ENCODE results near the gene MAP4K5. TPM values are rescaled to one million over a fixed set of nuclear protein-coding genes. Genes with fewer than 3 reads are reported as not detected.

Gene MAP4K5
- polyA plus RNA-seq, 2 donors, result 15.4 to 20.3 TPM

DNA sequence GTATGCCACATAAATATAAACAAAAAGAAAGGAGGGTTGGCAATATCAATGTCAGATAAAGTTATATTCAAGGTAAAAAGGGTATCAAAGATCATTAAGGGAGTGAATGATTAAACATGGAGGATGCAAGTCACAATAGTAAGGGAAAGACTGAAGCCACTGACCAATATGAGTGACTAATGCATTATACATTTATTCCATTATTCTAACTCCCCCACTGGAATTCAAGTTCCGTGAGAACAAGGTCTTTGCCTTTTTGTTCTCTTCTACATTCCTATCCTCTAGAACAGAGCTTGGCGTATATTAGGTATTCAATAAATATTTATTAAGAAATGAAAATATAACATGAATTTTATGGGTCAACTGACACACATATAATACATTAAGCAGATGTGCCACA, 30.7 kb downstream of the MAP4K5 start:
- Histone ChIP-seq H3K4me3 (ENCODE audit: low read depth in 1 of 2, low read length in 2 of 2) (no peak overlapping the region), H3K27ac (ENCODE audit: low read depth in 2 of 2, low read length in 1 of 2) (no peak overlapping the region), H3K4me1 (ENCODE audit: control insufficient read depth in 2 of 2, insufficient read depth in 2 of 2, low read length in 1 of 2) (no peaks in the 10 kb centered on the region), H3K27me3 (ENCODE audit: control insufficient read depth in 1 of 2, insufficient read depth in 2 of 2, low read length in 2 of 2) (no peaks in the 10 kb centered on the region), H3K9me3 (ENCODE audit: control insufficient read depth in 2 of 2, insufficient read depth in 1 of 2, low read depth in 1 of 2, low read length in 1 of 2) (no peaks in the 10 kb centered on the region), H3K36me3 (ENCODE audit: control insufficient read depth in 2 of 2, insufficient read depth in 2 of 2, low read length in 1 of 2) (no peaks in the 10 kb centered on the region)
- 85 to 98% methylated on average over 2 of the region's 2 CpGs for WGBS, 2 donors

DNA sequence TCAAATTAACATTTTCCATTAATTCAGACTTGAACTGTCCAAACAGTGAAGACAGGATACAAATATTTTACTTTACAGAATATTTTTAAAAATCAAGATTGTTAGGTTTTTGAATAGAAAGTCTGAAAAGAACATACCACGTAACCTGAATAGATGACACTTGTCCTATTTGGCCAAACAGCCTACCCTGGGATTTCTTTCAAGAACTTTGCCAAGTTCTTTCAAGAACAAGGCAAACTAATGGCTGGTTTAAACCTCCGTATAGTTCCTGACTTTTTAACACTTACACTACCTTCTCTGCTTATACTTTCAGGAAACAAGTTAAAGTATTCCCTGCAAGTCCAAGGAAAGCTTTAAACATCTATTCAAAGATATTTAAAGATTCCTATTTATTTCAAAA, 35.0 kb downstream of the MAP4K5 start:
- no peaks in the 10 kb centered on the region for H3K36me3 ChIP-seq (ENCODE audit: control insufficient read depth in 2 of 2, insufficient read depth in 2 of 2, low read length in 1 of 2)
- H3K4me1 ChIP-seq (ENCODE audit: control insufficient read depth in 2 of 2, insufficient read depth in 2 of 2, low read length in 1 of 2), result no peaks in the 10 kb centered on the region
- no peaks in the 10 kb centered on the region for H3K27me3 ChIP-seq (ENCODE audit: control insufficient read depth in 1 of 2, insufficient read depth in 2 of 2, low read length in 2 of 2)
- H3K27ac ChIP-seq (ENCODE audit: low read depth in 2 of 2, low read length in 1 of 2), result no peak overlapping the region
- WGBS, 2 donors, result 41 to 45% methylated on average over 2 of the region's 2 CpGs
- no peak overlapping the region for H3K4me3 ChIP-seq (ENCODE audit: low read depth in 1 of 2, low read length in 2 of 2)
- H3K9me3 ChIP-seq (ENCODE audit: control insufficient read depth in 2 of 2, insufficient read depth in 1 of 2, low read depth in 1 of 2, low read length in 1 of 2), result no peaks in the 10 kb centered on the region

DNA sequence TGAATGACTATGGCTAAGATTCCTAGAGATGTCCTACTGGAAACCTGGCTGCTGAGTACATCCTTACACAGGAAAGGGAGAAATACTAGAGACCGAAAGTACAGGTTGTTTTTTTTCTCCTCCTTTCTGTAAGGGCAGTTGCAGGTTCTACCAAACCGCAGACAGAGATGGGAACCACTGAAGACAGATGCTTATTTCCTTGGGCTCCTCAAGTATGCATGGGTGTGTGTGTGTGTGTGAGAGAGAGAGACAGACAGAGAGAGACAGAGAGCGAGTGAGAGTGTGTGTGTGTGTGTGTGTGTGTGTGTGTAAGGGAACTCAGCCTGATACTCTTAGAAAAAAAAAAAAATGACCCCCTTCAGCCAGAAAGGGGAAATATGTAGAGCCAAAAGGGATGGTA, 42.5 kb downstream of the MAP4K5 start:
- Histone ChIP-seq H3K4me1 (ENCODE audit: control insufficient read depth in 2 of 2, insufficient read depth in 2 of 2, low read length in 1 of 2) (no peaks in the 10 kb centered on the region), H3K27me3 (ENCODE audit: control insufficient read depth in 1 of 2, insufficient read depth in 2 of 2, low read length in 2 of 2) (no peaks in the 10 kb centered on the region), H3K4me3 (ENCODE audit: low read depth in 1 of 2, low read length in 2 of 2) (no peak overlapping the region), H3K9me3 (ENCODE audit: control insufficient read depth in 2 of 2, insufficient read depth in 1 of 2, low read depth in 1 of 2, low read length in 1 of 2) (no peaks in the 10 kb centered on the region), H3K27ac (ENCODE audit: low read depth in 2 of 2, low read length in 1 of 2) (no peak overlapping the region), H3K36me3 (ENCODE audit: control insufficient read depth in 2 of 2, insufficient read depth in 2 of 2, low read length in 1 of 2) (peaks cover 0 to 2% of the 10 kb centered on the region in 2 donors)
- WGBS, 2 donors, result 92 to 97% methylated on average over 3 of the region's 3 CpGs

DNA sequence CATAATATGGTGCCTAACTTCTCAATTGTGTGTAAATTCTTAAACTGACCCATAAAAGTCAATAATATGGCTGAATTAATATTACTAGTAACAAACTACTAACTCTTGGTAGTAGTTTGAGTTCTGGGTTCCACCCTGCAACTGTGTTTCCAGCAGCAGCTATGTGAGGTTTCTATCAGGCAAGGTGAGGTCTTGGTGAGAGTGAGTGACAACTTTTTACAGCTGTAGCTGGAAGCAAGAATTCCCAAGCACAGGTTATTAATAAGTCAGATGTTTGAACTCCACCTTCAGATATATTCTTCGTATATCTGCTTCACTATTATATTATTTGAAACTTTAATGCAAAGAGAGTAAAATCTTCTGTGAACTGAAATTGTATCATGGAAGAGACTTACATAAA, 43.8 kb downstream of the MAP4K5 start:
- no peaks in the 10 kb centered on the region for H3K27me3 ChIP-seq (ENCODE audit: control insufficient read depth in 1 of 2, insufficient read depth in 2 of 2, low read length in 2 of 2)
- H3K27ac ChIP-seq (ENCODE audit: low read depth in 2 of 2, low read length in 1 of 2), result no peak overlapping the region
- 81 to 93% methylated on average over 1 of the region's 1 CpG for WGBS, 2 donors
- peaks cover 0 to 2% of the 10 kb centered on the region in 2 donors for H3K36me3 ChIP-seq (ENCODE audit: control insufficient read depth in 2 of 2, insufficient read depth in 2 of 2, low read length in 1 of 2)
- no peaks in the 10 kb centered on the region for H3K4me1 ChIP-seq (ENCODE audit: control insufficient read depth in 2 of 2, insufficient read depth in 2 of 2, low read length in 1 of 2)
- no peak overlapping the region for H3K4me3 ChIP-seq (ENCODE audit: low read depth in 1 of 2, low read length in 2 of 2)
- H3K9me3 ChIP-seq (ENCODE audit: control insufficient read depth in 2 of 2, insufficient read depth in 1 of 2, low read depth in 1 of 2, low read length in 1 of 2), result no peaks in the 10 kb centered on the region

DNA sequence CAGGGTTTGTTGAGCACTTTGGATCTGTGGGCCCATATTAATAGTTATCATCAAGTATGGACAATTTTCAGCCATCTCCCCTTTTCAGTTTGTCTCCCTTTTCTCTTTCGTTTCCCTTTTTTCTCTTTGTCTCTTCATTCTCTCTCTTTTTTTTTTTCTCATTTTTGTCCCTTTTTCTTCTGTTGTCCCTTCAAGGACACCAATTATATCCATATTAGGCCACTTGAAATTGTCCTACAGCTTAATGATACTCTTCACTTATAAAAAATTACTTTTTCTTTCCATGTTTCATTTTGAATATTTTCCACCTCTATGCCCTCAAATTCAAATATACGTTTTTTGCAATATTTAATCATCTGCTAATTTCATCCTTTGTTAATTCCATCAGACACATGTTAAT, 53.3 kb downstream of the MAP4K5 start:
- Histone ChIP-seq H3K9me3 (ENCODE audit: control insufficient read depth in 2 of 2, insufficient read depth in 1 of 2, low read depth in 1 of 2, low read length in 1 of 2) (no peaks in the 10 kb centered on the region), H3K27ac (ENCODE audit: low read depth in 2 of 2, low read length in 1 of 2) (no peak overlapping the region), H3K27me3 (ENCODE audit: control insufficient read depth in 1 of 2, insufficient read depth in 2 of 2, low read length in 2 of 2) (no peaks in the 10 kb centered on the region), H3K36me3 (ENCODE audit: control insufficient read depth in 2 of 2, insufficient read depth in 2 of 2, low read length in 1 of 2) (peaks cover 1 to 2% of the 10 kb centered on the region in 2 donors), H3K4me1 (ENCODE audit: control insufficient read depth in 2 of 2, insufficient read depth in 2 of 2, low read length in 1 of 2) (no peaks in the 10 kb centered on the region), H3K4me3 (ENCODE audit: low read depth in 1 of 2, low read length in 2 of 2) (no peak overlapping the region)
- 92% methylated on average over 2 of the region's 2 CpGs for WGBS, 2 donors

DNA sequence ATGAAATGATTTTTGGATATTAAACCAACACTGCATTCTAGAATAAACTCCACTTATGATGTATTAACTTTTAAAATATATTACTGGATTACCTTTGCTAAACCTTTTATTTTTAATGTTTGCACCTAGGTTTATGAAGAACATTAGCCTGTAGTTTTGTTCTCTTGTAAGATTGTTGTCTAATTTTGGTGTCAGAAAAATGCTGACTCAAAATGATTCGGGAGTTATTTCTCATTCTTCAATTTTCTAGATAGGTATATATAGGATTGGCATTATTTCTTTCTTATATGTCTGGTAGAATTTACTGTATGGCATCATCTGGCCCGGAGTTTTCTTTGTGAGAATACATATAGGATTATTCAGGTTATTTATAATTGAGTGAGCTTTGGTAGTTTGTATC, 54.6 kb downstream of the MAP4K5 start:
- H3K27me3 ChIP-seq (ENCODE audit: control insufficient read depth in 1 of 2, insufficient read depth in 2 of 2, low read length in 2 of 2), result no peaks in the 10 kb centered on the region
- no peaks in the 10 kb centered on the region for H3K9me3 ChIP-seq (ENCODE audit: control insufficient read depth in 2 of 2, insufficient read depth in 1 of 2, low read depth in 1 of 2, low read length in 1 of 2)
- H3K4me3 ChIP-seq (ENCODE audit: low read depth in 1 of 2, low read length in 2 of 2), result no peak overlapping the region
- H3K36me3 ChIP-seq (ENCODE audit: control insufficient read depth in 2 of 2, insufficient read depth in 2 of 2, low read length in 1 of 2), result peaks cover 2% of the 10 kb centered on the region in 2 donors
- 93 to 95% methylated on average over 2 of the region's 2 CpGs for WGBS, 2 donors
- H3K27ac ChIP-seq (ENCODE audit: low read depth in 2 of 2, low read length in 1 of 2), result no peak overlapping the region
- no peaks in the 10 kb centered on the region for H3K4me1 ChIP-seq (ENCODE audit: control insufficient read depth in 2 of 2, insufficient read depth in 2 of 2, low read length in 1 of 2)

DNA sequence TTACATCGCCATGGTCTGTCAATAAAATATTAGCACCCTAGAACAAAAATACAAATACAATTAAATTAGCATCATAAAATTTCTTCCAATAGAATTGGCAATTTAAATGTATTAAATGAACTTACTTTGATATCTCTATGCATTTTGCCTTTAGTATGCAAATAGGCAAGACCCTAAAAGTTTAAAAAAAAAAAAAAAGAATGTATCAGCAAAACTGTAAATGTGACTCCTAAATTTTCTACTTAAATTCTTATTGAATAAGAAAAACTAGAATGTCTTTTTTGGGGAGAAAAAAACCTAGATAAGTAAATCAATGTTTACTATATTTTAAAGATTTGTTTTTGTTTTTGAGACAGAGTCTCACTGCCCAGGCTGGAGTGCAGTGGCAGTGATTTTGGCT, 56.2 kb downstream of the MAP4K5 start:
- H3K9me3 ChIP-seq (ENCODE audit: control insufficient read depth in 2 of 2, insufficient read depth in 1 of 2, low read depth in 1 of 2, low read length in 1 of 2), result no peaks in the 10 kb centered on the region
- WGBS, 2 donors, result 100% methylated on average over 1 of the region's 1 CpG
- H3K4me1 ChIP-seq (ENCODE audit: control insufficient read depth in 2 of 2, insufficient read depth in 2 of 2, low read length in 1 of 2), result no peaks in the 10 kb centered on the region
- no peak overlapping the region for H3K27ac ChIP-seq (ENCODE audit: low read depth in 2 of 2, low read length in 1 of 2)
- no peak overlapping the region for H3K4me3 ChIP-seq (ENCODE audit: low read depth in 1 of 2, low read length in 2 of 2)
- H3K27me3 ChIP-seq (ENCODE audit: control insufficient read depth in 1 of 2, insufficient read depth in 2 of 2, low read length in 2 of 2), result no peaks in the 10 kb centered on the region
- H3K36me3 ChIP-seq (ENCODE audit: control insufficient read depth in 2 of 2, insufficient read depth in 2 of 2, low read length in 1 of 2), result peaks cover 2% of the 10 kb centered on the region in 2 donors

DNA sequence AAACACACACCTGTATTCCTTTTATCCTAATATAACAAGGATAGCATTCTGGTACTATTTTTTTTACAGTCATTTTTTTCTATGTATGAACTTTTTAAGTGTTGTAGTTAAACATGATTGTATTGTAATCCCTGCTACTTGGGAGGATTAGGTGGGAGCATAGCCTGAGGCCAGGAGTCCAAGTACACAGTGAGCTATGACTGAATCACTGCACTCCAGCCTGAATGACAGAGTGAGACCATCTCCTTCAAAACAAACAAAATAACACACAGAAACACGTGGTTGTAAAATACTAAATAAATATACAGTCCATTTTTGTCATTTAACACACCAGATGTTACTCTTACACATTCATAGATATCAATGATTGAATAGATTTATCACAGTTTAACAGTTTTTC, 56.9 kb downstream of the MAP4K5 start:
- no peak overlapping the region for H3K4me3 ChIP-seq (ENCODE audit: low read depth in 1 of 2, low read length in 2 of 2)
- no peaks in the 10 kb centered on the region for H3K9me3 ChIP-seq (ENCODE audit: control insufficient read depth in 2 of 2, insufficient read depth in 1 of 2, low read depth in 1 of 2, low read length in 1 of 2)
- 22 to 26% methylated on average over 1 of the region's 1 CpG for WGBS, 2 donors
- no peaks in the 10 kb centered on the region for H3K27me3 ChIP-seq (ENCODE audit: control insufficient read depth in 1 of 2, insufficient read depth in 2 of 2, low read length in 2 of 2)
- no peak overlapping the region for H3K27ac ChIP-seq (ENCODE audit: low read depth in 2 of 2, low read length in 1 of 2)
- no peaks in the 10 kb centered on the region for H3K4me1 ChIP-seq (ENCODE audit: control insufficient read depth in 2 of 2, insufficient read depth in 2 of 2, low read length in 1 of 2)
- peaks cover 2% of the 10 kb centered on the region in 2 donors for H3K36me3 ChIP-seq (ENCODE audit: control insufficient read depth in 2 of 2, insufficient read depth in 2 of 2, low read length in 1 of 2)

DNA sequence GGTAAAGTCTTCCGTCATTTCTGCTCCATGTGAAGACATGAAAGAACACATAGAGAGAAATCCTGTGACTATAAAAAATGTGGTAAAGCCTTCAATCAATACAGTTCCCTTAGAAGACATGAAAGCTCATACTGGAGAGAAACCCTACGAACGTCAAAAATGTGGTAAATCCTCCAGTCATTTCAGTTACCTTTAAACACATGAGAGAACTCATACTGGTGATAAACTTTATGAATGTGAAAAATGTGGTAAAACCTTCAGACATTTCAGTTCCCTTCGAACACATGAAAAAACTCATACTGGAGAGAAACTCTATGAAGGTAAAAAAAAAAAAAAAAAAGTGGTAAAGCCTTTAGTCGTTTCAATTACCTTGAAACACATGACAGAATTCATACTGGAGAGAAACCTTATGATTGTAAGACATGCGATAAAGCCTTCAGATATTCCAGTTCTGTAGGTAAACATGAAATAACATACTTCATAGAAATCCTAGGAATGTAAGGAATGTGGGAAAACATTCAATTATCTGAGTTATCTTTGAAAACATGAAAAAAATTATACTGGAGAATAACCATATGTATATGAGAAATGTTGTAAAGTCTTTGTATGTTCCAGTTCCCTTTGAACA, 60.4 kb downstream of the MAP4K5 start:
- no peaks in the 10 kb centered on the region for H3K4me1 ChIP-seq (ENCODE audit: control insufficient read depth in 2 of 2, insufficient read depth in 2 of 2, low read length in 1 of 2)
- no peaks in the 10 kb centered on the region for H3K27me3 ChIP-seq (ENCODE audit: control insufficient read depth in 1 of 2, insufficient read depth in 2 of 2, low read length in 2 of 2)
- H3K9me3 ChIP-seq (ENCODE audit: control insufficient read depth in 2 of 2, insufficient read depth in 1 of 2, low read depth in 1 of 2, low read length in 1 of 2), result no peaks in the 10 kb centered on the region
- no peak overlapping the region for H3K27ac ChIP-seq (ENCODE audit: low read depth in 2 of 2, low read length in 1 of 2)
- 79 to 80% methylated on average over 6 of the region's 6 CpGs for WGBS, 2 donors
- no peak overlapping the region for H3K4me3 ChIP-seq (ENCODE audit: low read depth in 1 of 2, low read length in 2 of 2)
- H3K36me3 ChIP-seq (ENCODE audit: control insufficient read depth in 2 of 2, insufficient read depth in 2 of 2, low read length in 1 of 2), result peaks cover 2 to 4% of the 10 kb centered on the region in 2 donors

DNA sequence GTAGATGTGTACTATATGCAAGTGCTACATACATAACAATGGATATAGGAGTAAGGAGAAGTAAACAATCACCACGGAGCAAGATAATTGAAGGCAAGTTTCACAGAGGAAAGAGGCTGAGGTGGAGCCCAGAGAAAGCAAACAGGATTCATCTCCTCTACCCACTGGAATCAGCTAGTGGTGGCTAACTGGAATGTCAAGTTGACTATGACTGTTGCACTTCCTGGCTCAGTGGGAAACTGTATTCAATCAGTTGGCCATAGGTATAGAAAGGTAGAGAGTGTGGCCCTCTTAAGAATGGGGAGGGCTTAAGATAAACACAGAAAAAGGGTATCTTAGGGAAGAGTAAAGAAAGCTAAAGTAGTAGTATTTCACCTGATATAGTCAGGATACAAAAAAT, 62.4 kb downstream of the MAP4K5 start:
- H3K9me3 ChIP-seq (ENCODE audit: control insufficient read depth in 2 of 2, insufficient read depth in 1 of 2, low read depth in 1 of 2, low read length in 1 of 2), result no peaks in the 10 kb centered on the region
- no peaks in the 10 kb centered on the region for H3K27me3 ChIP-seq (ENCODE audit: control insufficient read depth in 1 of 2, insufficient read depth in 2 of 2, low read length in 2 of 2)
- H3K27ac ChIP-seq (ENCODE audit: low read depth in 2 of 2, low read length in 1 of 2), result no peak overlapping the region
- H3K36me3 ChIP-seq (ENCODE audit: control insufficient read depth in 2 of 2, insufficient read depth in 2 of 2, low read length in 1 of 2), result peaks cover 2 to 8% of the 10 kb centered on the region in 2 donors
- H3K4me3 ChIP-seq (ENCODE audit: low read depth in 1 of 2, low read length in 2 of 2), result no peak overlapping the region
- no peaks in the 10 kb centered on the region for H3K4me1 ChIP-seq (ENCODE audit: control insufficient read depth in 2 of 2, insufficient read depth in 2 of 2, low read length in 1 of 2)
- WGBS, 2 donors, result 54 to 60% methylated on average over 1 of the region's 1 CpG

Measured in esophagus (tissue), 2 donors.